Stimulated activated CD8-positive, alpha-beta memory T cell treated with anti-CD3 and anti-CD28 coated beads, Interleukin-15, amount 100 ng/mL, for 1 hour (primary cell): ENCODE measurements around the gene TPCN2.
"Not testable (repeated sequence)": the region's sequence is repeated elsewhere in the genome, so short reads cannot be mapped to it uniquely, and the experiment has no call there.

Source experiments
- DNase-seq: peaks from one replicate; pipeline ENCODE4 v3.0.0-alpha.2; 2020; ENCODE audit warnings: low read depth

Gene TPCN2

GRCh38 chr11:69130654-69131053 is 81.9 kb downstream of the TPCN2 start:
- no peak for DNase-seq

GRCh38 chr11:69131121-69131566 is 82.4 kb downstream of the TPCN2 start:
- DNase-seq = no peak

- no peak for DNase-seq
Measured at GRCh38 chr11:69131644-69132300, 83.0 kb downstream of the TPCN2 start.

GRCh38 chr11:69132301-69132670 is 83.6 kb downstream of the TPCN2 start:
- DNase-seq = no peak

- DNase-seq = no peak
Measured at GRCh38 chr11:69133251-69133650, 84.5 kb downstream of the TPCN2 start.

- DNase-seq = not testable (repeated sequence)
Measured at GRCh38 chr11:69134182-69134581, 85.5 kb downstream of the TPCN2 start.

GRCh38 chr11:69134957-69135356 is 86.2 kb downstream of the TPCN2 start:
- DNase-seq = no peak

GRCh38 chr11:69135420-69136363 is 87.0 kb downstream of the TPCN2 start:
- DNase-seq = no peak

GRCh38 chr11:69136471-69136870 is 87.7 kb downstream of the TPCN2 start:
- no peak for DNase-seq

GRCh38 chr11:69137151-69137844 is 88.6 kb downstream of the TPCN2 start:
- DNase-seq = no peak

GRCh38 chr11:69138265-69138664 is 89.5 kb downstream of the TPCN2 start:
- DNase-seq = no peak

GRCh38 chr11:69140161-69140560 is 91.4 kb downstream of the TPCN2 start:
- not testable (repeated sequence) for DNase-seq

DNA sequence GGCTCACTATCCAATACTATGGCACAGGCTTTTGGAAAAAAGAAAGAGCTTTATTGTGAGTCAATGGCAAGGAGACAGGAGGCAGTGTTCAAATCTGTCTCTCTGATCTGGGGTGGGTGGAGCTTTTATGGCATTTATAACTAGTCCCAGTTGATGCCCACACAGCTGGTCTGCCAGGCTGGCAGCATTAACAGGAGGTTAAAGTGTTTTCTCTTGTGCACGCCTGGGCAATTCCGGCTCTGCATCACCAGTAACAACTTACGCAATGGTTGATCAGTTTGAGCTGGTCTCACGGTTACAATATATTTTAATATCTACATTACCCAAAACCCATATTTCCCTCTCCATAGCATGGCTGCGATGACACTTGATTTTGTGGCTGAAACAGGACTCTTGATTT is 91.9 kb downstream of the TPCN2 start:
- no peak for DNase-seq

DNA sequence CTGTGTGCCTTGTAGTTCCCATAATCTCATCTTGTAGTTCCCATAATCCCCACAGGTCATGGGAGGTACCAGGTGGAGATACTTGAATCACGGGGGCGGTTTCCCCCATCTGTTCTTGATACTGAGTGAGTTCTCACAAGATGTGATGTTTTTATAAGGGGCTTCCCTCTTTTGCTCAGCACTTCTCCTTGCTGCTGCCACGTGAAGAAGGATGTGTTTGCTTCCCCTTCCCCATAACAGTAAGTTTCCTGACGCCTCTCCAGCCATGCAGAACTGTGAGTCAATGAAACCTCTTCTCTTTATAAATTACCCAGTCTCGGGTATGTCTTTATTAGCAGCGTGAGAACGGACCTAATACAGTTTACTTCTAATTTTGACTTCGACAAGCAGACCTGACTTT is 93.0 kb downstream of the TPCN2 start:
- DNase-seq = no peak

DNA sequence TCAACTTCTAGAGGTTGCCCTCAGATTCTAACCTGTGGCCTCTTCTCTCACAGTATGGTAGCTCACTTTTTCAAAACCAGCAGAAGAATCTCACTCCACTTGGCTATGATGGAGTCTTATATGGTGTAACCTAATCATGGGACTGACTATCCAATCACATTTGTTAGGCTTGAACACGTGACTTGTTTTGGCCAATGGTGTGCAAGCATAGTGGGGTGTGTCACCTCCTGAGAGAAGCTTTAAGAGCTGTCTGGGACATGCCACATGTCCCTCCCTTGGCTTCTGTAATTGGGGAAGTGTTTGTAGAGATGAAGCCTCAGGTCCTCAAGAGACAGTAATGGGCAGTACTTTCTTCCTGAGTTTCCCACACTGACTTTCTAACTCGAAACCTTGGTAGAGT is 94.2 kb downstream of the TPCN2 start:
- no peak for DNase-seq

DNA sequence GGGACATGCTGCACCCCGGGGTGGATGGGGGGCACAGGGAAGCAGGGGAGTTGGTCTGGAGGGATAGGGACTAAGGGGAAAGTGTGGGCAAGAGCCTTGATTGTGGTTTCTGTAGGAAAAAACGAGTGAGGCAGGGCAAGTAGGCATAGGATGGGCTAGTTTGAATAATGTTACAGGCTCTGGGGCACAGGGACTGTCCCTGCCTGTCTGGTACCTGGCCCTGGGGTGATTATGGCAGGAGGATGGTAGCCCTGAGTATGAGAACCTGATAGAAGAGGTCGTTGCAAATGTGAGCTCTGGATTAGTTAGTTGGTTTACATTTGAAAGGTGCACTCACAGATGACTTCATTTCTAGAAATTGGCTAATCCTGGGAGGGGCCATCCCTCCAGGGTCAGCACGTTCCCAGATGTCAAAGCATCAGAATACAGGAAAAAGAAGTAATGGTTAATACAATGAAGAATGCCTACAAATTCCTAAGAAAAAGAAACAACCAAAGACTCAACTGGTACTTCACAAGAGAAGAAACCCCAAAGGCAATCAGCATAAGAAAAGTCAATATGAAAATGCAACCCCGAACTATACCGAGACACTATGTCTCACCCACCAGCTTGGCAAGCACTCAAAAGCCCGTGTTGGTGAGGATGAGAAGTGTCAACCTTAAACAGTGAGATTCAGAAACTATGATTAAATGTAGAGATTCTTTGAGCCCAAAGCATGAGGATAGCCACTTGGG is 95.8 kb downstream of the TPCN2 start:
- DNase-seq = no peak

DNA sequence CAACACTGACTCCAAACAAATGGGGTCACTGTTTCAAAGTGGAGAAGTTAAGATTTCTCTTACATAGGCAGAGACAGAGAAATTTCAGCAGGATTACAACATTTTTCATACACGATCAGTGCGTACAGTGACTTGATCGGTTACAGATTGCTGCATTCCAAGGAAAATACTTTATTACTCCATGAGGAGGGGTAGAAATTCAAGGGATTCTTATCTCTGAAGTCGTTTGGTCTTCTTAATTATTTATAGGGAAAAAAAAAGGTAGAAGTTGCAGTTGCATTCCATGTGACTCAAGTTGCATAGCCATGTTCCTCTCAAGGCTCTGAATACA is 96.3 kb downstream of the TPCN2 start:
- DNase-seq = no peak

DNA sequence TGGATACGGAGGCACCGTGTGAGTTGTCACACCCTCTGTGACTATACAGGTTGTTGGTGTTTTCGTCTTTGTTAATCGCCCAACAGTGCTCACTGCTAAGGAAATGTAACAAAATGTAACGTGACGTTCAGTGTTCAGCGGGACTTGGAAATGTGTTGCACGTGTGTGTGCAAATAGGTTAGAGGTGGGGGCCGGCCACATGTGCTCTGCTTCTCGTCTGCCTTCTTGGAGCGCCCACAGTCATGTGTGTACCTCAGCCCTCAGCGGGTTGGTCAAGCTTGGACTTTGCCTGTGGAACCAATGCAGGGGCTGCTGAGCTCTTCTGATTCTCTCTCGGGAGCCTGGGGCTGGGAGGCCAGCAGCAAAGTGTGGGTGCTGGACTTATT is 99.6 kb downstream of the TPCN2 start:
- DNase-seq = no peak

GRCh38 chr11:69148806-69149205 is 100.1 kb downstream of the TPCN2 start:
- no peak for DNase-seq

GRCh38 chr11:69149338-69150045 is 100.8 kb downstream of the TPCN2 start:
- not testable (repeated sequence) for DNase-seq

DNA sequence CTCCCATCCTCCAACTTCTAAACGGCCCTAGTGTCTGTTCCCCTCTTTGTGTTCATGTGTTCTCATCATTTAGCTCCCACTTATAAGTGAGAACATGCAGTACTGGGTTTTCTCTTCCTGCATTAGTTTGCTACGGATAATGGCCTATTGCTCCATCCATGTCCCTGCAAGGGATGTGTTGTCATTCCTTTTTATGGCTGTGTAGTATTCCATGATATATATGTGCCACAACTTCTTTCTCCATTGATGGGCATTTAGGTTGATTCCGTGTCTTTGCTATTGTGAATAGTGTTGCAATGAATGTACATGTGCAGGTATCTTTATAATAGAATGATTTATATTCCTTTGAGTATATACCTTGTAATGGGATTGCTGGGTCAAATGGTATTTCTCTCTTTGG is 101.4 kb downstream of the TPCN2 start:
- DNase-seq = no peak

- no peak for DNase-seq
Measured at GRCh38 chr11:69151836-69152235, 103.1 kb downstream of the TPCN2 start.
